Measurements from ENCODE around the gene TTLL11.

The TTLL11 gene

DNA sequence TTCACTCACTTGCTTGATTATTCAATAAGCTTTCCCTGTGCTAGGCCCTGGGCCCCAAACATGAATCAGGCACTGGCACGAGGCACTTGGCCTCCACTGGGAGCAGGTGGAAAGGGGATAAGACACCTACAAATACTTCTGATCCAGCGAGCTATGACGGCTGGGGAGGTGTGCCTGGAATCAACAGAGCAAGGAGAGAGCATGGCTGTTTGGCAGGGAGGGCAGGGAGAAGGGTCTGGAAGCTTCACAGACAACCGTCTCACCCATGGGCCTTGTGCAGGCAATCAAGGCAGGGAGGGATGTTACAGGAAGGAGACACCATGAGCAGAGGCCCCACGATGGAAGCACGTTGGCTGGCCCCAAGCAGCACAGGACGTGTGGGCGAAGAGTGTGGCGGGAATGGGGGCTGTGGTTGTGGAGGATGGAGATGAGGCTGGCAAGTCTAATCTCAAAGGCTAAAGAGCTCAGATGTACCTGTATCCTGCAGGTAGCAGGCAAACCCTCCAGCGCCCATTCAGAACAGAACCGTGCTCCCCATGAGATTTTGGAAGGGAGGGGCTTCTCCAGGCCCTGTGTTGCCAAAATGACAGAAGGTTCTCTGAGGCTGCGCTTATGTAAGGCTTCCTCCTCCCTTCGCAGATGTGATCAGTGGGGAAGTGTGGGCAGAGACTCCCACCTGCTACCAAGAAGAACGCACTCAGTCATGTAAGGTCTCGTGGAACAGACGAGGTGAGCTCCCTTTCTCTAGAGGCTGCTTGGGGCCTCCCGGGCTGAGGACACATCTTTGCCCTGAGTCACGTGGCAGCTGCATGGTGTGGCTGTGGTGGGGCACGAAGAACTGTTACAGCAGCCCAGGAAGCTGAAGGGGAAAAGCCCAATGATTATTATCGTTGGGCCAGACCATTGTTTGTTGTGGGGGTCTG is 252.0 kb downstream of the TTLL11 start:
- no peak for DNase-seq

DNA sequence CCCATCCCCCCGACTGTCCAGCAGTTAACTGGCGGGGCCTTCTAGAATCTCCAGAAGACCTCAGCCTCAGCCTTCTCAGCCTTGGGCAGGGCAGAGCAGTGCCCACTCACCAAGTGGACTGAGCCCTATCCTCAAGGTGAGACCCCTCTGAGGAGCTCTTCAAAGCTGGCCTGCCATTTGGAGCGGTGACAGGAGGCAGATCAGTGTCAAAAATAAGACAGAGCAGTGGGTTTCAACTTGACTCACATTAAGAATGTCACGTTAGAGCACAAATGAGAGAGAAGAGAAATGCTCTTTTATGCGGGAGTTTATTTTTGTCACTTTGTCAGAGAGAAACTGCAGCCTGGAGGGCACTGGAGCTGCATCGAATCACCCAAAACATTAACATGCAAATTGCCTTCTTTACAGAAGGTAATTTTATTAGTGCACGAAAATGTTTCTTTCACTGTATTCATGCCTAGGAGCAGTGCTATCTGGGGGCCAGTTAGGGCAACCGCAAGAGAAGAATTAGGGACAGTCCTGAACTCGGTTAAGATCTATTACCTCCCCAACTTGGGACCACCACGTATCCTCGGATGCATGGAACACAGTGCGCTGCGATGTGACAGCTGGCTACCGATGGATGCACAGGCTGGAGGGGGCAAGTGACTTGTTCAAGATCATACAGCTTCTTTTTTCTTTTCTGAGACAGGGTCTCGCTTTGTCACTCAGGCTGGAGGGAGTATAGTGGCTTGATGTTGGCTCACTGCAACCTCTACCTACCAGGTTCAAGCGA is 253.2 kb downstream of the TTLL11 start:
- DNase-seq = no peak

DNA sequence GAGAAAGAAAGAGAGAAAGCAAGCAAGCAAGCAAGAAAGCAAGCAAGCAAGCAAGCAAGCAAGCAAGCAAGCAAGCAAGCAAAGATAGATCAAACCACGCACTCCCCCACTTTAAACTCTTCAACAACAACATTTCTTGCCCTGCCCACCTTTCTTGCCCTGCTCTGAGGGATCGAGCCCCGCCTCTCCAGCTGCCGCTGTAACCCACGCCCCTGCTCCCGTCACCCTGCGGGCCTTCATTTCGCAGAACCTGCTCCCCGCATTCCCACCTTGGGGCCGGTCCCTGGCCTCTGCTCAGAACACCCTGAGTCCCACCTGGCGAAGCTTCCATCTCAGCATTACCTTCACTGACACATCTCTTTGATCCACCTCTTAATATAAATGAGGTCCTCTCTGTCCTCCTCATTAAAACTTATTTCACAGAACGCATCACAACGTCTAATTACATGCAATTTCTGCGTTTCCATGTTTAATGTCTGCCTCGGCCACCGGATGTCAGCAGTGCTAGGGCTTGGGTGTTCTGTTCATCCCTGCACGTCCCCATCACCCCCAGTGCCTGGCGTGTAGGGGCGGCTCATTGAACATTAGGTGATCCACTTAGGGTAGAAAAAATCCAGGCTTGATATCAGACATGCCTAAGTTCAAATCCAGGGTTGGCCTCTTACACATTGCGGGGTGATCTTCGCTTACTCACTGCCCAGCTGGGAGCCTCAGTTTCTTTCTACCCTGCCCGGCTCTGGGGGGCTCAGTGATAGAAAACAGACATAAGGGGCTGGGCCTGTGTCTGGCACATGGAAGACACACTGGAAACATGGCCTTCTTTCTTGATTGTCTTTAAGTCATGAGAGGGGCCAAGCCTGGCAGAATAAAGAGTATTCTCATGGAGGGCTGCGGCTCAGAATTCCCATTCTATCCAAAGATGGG is 254.1 kb downstream of the TTLL11 start:
- no peak for DNase-seq

DNA sequence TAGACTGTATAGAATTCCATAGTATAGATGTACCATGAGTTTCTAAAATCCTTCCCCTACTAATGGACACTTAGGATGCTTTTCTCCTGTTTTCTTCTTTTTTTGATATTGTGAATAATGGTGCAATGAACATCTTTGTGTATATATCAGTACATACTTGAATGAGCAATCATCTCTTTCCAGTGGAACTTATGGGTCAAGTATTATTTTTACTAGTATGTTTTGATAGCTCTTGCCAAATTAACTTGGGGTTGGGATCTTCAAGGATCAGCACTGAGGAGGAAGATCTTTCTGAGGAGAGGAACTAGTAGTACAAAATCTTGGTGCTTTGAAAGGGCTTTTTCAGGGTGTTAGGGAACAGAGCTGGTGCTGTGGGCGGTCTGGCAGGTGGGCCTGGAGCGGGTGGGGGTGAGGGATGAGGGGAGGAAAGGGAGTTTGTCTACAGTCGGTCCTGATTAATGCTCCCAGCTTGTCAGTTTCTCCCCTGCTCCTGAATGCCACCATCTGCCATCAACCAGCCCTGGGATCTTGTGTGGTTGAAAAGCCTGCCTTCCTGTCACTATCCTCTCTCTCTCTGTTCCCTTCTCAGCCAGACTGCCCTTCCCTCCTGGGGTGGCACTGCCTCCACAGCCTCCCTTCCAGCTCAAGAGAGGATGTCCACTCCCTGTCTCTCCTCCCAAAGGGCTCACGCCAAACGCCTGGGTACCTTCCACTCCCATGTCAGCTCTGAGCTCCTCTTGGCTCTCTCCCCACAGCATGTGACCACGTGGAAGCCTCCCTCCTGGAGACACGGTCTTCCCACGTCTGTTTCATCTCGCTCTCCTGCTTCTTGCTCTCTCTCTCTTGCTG is 255.8 kb downstream of the TTLL11 start:
- DNase-seq = no peak

DNA sequence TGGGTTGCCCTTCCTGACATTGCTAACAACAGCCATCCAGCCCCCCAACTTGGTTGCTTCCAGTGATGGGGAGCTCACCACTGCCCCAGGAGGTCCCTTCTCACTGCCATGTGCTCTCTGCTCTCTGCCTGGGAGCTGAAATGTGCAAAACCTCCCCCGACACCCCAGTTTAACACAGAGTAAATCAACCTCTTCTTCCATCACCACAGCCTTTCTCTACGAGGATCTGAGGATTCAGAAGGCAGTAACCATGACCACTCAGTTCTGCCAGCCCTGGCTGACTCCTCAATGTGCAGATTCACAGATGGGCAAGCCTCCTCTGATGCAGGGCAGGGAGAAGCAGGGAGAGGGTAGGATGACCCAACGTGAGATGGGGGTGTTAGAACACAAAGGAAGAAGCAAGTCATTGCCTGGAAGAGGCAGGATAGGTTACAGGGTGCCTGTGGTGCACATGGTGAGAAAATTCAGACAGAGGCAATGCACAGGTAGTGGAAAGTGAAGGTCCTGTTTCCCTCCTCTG is 256.7 kb downstream of the TTLL11 start:
- DNase-seq = no peak

DNA sequence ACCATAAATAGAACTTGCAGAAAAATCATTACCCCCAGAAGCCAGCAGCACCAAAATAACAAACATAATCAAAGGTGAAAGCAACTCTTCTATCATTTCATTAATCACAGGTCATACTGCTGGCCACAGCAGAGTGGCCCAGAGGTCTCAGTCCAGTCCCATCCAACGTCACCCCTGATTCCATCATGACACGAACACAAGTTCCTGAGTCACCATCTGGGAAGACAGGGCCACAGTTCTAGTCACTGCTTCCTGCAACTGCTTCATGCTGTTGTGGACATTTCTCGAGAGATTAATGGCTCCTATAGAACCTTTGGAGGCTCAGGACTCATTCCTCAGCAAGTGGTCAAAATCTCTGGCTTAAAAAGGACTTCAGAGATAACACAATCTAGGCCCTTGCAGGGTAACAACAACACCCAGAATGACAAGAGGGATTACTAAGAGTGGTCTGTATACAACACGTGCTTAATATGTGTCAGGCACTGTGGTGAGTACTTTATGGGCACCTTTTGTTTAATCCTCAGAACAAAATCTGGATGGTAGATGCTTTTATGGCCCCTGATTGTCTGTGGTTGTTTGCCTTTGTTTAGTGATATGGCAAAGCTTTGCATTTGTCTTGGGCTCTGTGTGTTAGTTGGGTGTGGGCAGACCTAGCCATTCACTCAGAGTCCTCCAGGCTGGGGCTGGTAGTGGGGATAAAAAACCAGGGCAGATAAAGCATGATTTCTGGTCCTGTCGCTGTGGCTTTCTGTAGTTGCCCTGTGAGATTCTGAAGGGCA is 257.3 kb downstream of the TTLL11 start:
- DNase-seq = no peak

DNA sequence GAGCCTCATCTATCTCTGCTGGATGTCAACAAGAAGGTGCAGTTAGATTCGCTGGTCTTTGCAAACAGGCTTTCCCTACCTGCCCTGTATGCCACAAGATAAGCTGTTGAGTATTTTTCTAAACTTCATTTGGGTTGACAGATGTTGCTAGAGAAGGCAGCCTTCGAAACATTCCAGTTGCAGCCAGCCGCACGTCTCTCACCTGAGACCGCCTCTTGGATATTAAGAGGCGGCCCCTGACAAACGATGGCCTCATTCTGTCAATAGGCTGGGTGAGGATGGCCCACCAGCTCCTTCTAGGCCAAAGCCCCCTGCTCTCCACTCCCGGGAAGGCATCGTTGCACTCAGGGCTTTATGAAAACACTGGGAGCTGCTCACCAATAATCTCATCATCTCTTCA is 260.0 kb downstream of the TTLL11 start:
- DNase-seq = no peak

DNA sequence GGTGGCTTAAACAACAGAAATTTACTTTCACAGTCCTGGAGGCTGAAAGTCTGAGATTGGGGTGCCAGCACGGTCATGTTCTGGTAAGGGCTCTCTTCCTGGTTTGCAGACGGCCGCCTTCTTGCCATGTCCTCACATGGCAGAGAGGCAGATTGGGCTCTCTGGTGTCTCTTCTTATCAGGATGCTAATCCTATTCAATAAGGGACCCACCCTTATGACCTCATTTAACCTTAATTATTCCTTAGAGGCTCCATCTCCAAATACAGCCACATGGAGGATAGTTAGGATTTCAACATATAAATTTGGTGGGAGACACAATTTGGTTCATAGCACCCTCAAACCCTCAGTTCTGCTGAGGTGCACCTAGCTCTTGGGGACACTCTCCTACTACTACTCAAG is 261.2 kb downstream of the TTLL11 start:
- DNase-seq = no peak

DNA sequence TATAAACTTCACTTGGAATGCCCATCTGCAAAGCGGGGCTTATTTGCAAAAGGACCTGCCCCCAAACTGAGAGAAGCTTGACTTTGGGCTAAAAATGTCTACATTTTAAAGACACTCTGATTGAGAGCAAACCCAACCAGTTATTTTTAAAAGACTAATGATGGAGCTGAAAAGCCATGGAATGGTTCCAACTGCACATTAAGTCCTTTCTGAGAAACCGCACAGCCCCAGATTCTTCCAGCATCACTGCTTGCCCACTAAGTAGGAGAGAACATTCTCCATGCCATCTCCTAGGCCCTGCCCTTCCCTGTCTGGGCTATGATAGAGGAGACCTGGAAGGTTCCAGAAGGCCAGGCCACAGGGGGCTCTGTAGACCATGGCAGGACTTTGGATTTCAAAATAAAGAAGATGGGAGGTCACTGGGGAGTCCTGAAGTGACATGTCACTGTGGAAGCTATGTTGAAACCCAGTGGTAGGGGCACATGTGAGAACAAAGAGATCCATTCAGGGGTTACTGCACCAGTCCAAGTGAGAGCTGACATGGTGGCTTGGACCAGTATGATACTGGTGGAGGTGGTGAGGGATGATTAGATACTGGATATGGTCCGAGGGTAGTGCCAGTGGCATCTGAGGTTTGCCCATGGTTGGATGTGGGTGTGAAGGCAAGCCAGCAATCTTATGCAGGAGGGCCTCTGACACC is 262.5 kb downstream of the TTLL11 start:
- DNase-seq = no peak

DNA sequence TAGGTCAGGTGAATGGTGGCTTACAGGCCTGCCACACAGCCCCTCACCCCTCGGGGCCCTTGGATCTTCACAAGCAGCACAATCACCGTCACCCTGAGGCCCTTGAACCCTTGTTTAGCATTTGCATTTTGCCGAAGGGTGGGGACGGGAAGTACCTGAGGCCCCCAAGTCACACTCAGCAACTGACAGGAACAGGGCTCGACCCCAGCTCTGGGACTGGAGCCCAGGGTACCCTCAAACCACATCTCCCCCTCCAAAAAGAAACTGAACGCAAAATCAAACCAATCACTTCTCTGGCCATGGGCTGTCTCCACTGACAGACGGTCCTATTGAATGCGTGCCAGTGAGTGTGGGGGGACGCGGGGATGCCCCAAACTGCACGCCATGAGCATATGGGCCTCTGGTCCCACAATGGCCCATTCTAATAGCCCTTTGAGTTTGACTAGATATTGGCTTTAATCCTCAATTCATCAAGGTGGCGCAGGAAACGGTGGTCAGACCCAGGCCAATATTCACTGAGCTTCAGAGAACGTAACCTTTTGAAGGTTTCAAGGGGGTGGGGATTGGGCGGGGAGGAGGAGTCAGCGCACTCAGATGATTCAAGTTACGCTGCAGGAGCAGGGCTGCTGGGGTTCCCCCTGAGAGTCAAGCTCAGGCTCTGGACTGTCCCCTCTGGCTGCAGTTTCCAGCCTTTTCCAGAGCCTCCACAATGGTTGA is 265.7 kb downstream of the TTLL11 start:
- no peak for DNase-seq

DNA sequence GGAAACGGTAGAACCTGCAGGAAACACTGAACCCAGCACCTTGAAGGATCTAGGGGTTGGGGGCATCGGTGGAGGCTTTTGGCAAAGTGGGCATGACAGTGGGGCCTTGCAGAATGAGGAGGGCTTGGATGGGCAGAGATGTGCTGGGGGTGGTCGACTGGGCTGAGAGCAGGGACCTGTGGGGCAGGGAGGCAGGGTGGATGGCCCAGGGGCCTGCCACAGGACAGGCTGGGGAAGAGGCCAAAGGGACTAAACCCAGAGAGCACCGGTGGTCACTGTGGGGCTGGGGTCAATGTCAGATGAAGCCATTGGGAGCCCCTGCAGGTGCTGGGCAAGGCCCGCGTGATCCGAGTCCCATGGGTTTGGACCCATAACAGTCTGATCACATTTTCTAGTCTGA is 266.4 kb downstream of the TTLL11 start:
- DNase-seq = no peak

DNA sequence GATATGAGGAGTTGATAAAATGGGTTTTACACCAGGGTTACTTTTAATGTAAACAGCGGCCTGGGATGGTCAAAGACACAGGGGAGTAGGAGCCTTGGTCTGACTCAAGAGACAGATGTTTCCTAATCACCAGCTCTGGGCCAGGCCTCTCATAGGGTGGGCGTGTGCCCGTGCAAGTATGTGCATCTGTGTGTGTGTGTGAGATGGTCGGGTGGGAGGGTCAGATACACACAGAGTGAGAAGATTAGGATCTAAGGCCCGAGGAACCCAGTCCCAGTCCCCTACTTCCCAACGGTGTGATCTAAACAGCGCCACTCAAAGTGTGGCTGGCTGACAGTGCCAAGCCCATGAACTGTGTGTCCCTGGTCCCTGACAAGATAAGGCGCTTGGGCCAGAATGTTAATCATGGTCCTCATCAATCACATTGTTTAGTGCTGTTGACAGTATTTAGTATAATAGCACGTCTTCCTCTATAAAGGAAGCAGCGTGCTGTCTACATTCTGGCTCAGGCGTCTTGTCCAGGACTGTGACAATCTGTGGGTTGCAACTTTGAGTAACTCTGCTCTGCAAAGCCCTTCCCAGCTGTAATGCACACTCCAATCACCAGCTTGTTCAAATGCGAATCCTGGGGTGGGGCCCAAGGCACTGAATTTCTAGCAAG is 267.9 kb downstream of the TTLL11 start:
- no peak for DNase-seq

DNA sequence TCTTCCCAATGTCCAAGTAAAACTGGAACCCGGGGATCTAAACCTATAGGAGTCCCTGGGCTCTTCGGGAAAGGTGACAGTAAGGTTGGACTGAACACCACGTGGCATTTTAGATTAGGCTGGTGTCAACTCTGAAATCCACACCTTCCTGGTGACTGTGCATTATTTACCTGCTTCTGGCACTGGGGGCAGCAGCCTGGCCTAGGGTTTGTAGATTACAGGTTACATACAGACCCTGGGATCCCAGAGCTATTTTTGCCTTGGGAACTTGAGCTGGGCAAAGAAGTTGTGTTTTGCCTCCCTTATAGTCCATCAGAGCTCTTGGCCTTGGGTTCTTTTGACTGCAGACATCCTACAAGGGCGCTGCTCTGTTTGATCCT is 268.5 kb downstream of the TTLL11 start:
- DNase-seq = no peak

DNA sequence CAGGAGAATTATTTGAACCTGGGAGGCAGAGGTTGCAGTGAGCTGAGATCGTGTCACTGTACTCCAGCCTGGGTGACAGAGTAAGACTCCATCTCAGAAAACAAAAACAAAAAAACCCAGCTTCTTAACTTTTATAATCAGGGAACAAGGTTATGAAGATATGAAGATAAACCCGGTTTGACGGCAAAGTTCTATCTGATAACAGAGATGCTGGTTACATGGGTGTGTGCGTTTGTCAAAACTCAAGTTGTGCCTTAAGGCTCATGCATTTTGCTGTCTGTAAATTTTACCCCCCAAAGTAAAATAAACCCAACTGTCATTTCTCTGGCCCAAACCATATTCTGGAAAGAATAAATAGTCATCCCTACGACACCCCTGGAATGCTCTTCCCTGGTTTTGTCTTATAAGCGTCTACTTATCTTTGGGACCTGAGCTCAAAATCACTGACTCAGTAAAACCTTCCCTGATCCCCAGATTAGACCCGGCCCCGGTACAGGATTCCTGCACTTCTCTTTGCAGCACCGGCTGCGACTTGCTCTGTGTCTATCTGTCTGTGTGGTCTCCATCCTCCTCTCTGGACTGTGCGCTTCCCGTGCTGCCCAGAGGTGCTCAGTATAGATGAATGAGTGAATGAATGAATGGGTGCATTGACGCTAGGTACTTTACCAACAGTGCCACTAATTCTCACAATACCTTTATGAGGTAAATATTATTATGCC is 269.5 kb downstream of the TTLL11 start:
- DNase-seq = no peak

DNA sequence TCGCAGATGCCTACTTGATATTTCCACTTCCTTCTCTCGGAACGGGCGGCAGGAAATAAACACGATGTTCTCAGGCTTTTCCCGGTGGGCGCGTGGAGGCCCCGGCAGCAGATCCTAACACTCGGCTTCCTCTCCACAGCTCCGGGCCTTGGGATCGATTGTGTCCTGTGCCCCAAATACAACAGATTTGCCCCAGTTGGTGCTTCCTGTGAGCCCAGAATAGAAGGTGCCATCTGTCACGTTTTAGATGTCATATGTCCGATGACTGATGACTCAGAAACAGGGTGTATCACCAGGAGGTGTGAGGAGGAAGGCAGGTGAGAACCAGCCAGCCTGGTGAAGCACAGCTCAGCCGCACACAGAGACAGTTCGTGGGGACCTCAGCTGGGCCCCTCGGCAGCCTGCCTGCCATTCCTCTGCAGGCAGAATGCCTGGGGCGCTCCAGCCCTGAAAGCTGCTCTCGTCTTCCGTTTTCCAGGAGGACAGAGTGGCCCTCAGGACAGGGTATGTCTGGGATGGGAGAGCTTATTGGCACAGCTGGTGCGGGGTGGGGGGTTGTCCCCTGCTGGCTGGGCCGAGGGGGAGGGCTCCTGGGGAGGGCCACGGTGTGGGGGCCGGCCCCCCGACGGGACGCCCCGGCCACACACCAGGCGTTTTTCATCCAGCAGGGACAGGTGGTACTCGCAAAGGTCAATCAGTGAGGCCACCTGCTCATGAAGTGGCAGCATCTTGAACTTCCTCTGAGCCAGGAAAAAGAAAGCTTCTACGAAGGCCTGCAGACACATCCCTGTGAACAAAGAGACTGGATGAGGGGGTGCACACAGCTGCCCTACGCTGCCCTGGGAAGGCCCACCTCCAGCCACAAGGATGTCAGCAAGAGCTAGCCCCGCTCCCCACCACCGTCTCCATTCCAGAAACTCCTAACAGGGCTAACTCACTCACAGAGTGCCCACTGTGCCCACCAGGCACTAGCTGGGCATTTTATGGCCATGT is 270.7 kb downstream of the TTLL11 start:
- no peak for DNase-seq

DNA sequence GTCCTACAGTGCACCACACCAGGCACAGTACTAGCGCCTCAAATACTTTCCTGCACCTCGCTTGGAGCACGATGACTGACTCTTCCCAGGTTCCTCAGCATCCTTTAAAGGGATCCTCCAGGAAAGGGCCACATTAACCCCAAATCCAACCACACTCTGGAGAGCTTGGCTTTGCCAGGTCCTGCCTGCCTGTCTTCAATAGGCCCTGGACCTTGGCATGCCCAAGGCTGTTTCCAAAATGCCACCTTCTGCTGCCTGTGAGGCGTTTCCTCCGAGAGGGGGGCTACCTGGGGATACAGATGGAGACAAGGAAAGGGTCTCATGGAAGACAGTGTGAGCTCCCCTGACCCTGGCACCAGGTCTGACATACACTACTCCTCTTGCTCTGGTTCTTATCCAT is 271.8 kb downstream of the TTLL11 start:
- no peak for DNase-seq
